Measurements from ENCODE around the gene GIMAP4. TPM values are rescaled to one million over a fixed set of nuclear protein-coding genes. Genes with fewer than 3 reads are reported as not detected.

Gene GIMAP4
- total and polyA plus RNA-seq, 9 of the 15 experiments (the other 6 are each of a cell fraction or from before 2014, with no cell fraction given): 0.42 TPM; not detected in 8

DNA sequence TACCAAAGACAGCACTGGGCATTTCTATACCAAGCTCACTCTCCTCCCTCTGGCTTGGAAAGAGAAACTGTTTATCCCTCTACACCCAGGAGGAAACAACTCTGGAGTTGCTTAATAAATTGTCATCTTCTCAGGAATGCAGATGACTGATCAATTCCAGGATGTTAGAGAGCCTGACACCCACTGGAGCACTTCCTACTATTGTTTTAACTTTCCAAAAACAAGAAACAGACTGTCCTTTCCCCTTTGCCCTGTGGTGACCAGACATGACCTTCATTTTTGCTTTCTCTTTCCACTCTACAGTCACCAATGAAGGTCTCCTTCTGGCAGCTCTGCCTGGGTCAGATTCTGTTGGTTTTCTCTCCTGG is 19.6 kb downstream of the GIMAP4 start:
- Histone ChIP-seq H3K4me3 (no peak overlapping the region), H3K27me3 (ENCODE audit: control insufficient read depth in 2 of 2, insufficient read depth in 2 of 2, low read length in 2 of 2) (no peaks in the 10 kb centered on the region), H3K9me1 (ENCODE audit: control insufficient read depth, insufficient read depth, low read length) (no peaks in the 10 kb centered on the region), H3K9me3 (replicated peaks; ENCODE audit: control insufficient read depth, insufficient read depth, low read depth, low read length) (no peaks in the 10 kb centered on the region), H3K4me1 (replicated peaks in 1 of 2; ENCODE audit: control insufficient read depth in 2 of 2, insufficient read depth in 2 of 2, low read length in 2 of 2) (no peaks in the 10 kb centered on the region), H3K27ac (ENCODE audit: extremely low read depth, low read depth, low read length) (no peak overlapping the region), H4K20me1 (replicated peaks; ENCODE audit: control insufficient read depth, insufficient read depth, low read length) (no peaks in the 10 kb centered on the region), H3K9ac (ENCODE audit: insufficient read depth in 1 of 2, low read depth in 2 of 2, low read length in 2 of 2) (no peak overlapping the region), H3K4me2 (ENCODE audit: insufficient read depth, low read length) (no peak overlapping the region), H3K79me2 (ENCODE audit: control insufficient read depth, insufficient read depth, low read length) (no peaks in the 10 kb centered on the region), H2AFZ (ENCODE audit: low read depth, low read length) (no peak overlapping the region), H3K36me3 (ENCODE audit: control insufficient read depth, insufficient read depth, low read length) (no peaks in the 10 kb centered on the region)
- ChIA-PET CTCF (ENCODE audit: low intra/inter-chr PET ratio) (no interaction called here), POLR2A (interaction anchor here (0.6 kb wide), 1 partner anchor 53 kb away, joined by 3 read pairs; no protein-coding TSS in a partner anchor)
- no peak for ATAC-seq
- FAIRE-seq: no peak
- no peak for DNase-seq (ENCODE audit: extremely low read depth in 1 of 4, low spot score in 3 of 4)
- intact Hi-C loops (cut with micrococcal nuclease) (no loop called here), in situ Hi-C loops (cut with MboI) (no loop called here)
- no peak for TF ChIP-seq PTRF (tag; IDR thresholded peaks at IDR 0.05)
- no peak for TF ChIP-seq SMARCA5 (IDR thresholded peaks at IDR 0.05)
- TF ChIP-seq ZNF274 (IDR thresholded peaks at IDR 0.05; ENCODE audit: borderline replicate concordance, low read depth, low read length): no peak
- no peak for TF ChIP-seq ZNF212 (CRISPR knock-in tag; IDR thresholded peaks at IDR 0.05)
- no peak for TF ChIP-seq RERE (CRISPR knock-in tag; IDR thresholded peaks at IDR 0.05; ENCODE audit: borderline replicate concordance)
- BruUV-seq (replicated peaks): no TSS peak

Data from K562 (cell line).